HPDE6-E6E7 (cell line): Measurements from ENCODE around the gene MYO5B.
"Not testable (repeated sequence)": the region's sequence is repeated elsewhere in the genome, so short reads cannot be mapped to it uniquely, and the experiment has no call there.

Experiments
- DNase-seq: peaks from one replicate; pipeline ENCODE4 v3.0.0; 2011; ENCODE audit warnings: missing footprints; ENCODE audit errors: extremely low spot score

MYO5B gene

DNA sequence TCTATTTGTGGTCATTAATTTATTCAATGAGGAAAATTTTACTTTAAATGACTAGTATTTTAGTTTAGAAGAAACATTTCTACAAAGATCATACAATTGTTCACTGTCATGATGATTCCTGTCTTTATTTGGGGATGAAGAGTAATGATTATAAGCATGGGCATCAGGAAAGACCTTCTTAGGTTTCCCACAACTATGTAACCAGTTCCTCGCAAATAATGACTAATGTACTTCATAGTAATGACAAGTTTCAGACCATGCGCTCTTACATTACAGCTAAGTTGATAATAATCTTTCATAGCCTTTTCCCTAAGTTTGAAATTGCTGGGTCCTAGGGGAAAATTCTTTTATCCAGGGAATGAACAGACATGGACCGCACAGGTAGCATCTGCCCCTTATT is 90.5 kb downstream of the MYO5B start:
- DNase-seq, result peak; percentile 33

DNA sequence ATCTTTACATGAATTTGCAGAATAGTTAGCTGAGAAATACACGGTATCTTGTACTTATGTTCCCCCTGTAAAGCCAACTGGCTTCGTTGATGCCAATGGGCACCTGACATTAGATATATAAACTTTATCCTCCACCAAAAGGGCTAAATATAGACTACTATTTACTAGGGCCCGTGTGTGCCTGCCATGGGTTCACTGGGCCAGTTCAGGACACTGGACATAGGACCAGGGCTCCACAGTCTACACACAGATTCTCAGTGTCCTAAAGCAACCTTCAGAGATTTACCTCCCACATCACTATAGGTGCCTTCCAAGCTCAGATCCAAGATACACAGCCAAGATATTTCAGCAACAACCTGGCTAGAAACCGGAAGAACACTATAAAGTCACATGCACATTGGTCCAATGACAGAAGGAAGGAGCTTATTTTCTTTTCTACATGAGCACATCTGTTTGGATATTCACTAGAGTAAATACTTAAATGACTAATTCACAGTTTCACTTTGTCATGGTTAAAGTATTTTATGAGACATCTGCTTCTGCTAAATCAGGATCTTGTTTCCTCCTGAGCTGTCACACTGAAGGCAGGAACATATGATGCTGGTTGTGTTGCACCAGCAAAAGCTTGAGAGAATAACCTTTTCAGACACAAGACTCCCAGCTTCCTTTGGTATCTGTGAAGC is 95.1 kb downstream of the MYO5B start:
- peak; percentile 71 for DNase-seq

DNA sequence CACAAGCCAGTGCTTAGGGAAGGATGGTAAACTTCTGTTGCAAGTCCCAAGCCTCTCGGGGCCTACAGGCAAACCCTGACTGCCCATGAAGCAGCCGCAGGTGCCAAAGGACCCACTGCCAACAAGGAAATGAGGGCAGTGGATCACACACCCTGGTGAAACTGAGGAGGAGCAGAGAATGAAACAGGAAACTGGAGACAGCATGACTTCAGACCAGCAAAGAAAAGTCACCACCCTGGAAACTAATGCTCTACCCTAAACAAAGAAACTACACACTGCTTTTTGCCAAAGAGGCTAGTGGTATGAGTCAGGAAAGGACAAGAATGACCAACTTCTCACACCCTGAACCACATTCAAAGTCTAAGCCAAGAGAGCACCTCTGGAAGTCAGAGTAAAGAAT is 97.2 kb downstream of the MYO5B start:
- peak; percentile 70 for DNase-seq

GRCh38 chr18:50096766-50097435 is 98.0 kb downstream of the MYO5B start:
- no peak for DNase-seq

DNA sequence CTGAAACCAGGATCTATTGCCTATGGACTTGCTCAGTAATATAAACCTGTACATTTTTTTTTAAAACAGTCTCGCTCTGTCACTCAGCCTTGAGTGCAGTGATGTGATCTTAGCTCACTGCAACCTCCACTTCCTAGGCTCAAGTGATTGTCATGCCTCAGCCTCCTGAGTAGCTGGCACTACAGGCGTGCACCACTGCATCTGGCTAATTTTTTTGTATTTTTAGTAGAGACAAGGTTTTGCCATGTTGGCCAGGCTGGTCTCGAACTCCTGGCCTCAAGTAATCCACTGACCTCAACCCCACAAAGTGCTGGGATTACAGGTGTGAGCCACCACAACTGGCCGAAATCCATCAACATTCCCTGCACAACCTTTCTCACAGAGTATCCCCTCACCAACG is 100.2 kb downstream of the MYO5B start:
- not testable (repeated sequence) for DNase-seq

DNA sequence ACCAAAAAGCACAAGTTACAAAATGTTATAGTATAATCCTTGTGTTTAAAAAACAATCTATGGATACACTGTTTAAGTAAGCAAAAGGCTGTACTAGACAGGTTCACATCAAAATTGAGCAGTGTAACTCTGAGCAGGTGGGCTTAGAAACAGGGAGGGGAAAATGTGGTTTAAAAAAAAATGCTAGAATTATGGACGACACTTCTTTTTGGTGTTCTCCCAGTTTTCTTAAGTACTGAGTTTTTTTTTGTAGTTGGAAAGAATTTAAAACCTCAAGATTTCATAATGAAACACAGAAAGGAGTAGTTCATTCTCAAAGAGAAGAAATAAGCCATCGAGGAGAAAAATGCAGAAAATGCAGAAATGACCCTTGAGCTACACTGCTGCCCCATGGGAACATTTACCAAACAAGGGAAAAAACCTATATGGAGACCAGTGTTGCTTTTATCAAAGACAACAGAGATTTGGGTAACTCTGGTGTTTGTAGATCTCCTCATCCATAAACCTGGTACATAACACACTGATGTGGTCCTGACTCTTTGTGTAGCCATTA is 100.7 kb downstream of the MYO5B start:
- DNase-seq, result no peak

DNA sequence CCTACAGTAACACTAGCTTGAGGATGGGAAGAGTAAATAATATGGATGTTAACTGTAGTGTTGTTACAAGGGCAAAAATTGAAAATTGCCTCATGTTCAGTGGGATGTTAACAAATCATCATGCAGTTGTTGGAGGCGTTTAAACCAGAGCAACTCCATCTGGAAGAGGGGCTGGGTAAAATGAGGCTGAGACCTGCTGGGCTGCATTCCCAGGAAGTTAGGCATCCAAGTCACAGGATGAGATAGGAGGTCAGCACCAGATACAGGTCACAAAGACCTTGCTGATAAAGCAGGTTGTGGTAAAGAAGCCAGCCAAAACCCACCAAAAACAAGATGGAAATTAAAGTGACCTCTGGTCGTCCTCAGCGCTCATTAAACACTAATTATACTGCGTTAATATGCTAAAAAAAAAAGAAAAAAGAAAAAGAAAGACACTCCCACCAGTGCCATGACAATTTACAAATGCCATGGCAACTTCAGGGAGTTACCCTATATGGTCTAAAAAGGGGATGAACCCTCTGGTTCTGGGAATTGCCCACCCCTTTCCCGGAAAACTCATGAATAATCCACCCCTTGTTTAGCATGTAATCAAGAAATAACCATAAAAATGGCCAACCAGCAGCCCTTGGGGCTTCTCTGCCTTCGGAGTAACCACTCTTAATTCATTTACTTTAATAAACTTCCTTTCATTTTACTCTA is 101.4 kb downstream of the MYO5B start:
- DNase-seq, result no peak

DNA sequence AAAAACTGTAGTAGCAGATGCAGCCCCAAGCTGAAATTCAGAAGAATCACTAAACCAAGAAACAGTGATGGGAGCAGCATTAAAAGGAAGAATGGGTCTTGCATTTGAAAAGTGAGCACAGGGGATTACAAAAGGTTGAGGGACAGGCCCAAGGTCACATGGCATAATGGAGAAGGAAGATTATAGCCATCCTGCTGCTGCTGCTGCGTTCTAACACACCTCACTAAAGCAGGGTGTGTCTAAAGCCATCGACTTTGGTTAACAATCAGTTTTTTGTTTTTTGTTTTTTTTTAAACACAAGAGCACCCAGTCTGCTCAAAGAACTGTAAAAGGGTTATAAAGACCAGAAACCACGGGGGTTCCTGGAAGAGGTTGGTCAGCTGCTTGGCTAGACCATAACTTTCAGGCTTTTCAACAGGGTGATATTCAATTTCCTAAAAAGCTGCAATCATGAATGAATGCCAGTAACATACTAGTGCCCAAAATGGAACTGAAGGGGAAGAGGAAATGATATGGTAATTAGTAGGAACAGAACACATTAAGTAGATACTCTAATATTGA is 102.6 kb downstream of the MYO5B start:
- no peak for DNase-seq

DNA sequence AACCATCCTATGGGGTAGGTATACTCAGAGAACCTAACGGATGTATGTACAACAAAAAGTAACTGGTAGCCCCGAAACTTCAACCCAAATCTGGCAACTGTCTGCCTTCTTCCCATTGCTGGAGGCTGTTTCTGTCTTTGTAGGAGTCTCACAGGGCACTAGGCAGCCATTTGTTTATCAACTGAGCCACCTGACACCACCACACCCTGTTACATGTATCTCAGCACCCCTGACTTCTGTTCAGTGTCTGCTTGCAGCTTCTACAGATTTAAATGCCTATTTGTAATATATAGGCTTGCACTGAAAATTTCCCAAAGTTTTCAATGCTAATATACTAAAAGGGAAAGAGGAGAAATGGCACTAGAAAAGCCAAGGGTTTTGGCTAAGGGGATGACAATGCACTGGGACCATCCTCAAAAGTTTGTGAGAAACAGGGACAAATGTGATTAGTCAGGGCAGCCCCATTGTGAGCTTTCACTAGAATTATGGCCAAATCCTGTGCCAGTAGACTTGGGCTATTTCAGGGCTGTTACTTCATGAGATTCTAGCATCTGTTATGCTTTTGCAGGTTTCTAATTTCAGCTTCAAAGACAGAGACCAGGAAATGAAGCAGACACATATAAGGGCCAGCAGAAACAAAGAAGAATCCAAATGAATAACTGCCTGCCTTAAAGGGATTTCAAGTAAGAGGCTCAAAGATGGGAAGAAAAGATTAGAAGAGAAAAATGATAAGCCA is 103.3 kb downstream of the MYO5B start:
- no peak for DNase-seq

DNA sequence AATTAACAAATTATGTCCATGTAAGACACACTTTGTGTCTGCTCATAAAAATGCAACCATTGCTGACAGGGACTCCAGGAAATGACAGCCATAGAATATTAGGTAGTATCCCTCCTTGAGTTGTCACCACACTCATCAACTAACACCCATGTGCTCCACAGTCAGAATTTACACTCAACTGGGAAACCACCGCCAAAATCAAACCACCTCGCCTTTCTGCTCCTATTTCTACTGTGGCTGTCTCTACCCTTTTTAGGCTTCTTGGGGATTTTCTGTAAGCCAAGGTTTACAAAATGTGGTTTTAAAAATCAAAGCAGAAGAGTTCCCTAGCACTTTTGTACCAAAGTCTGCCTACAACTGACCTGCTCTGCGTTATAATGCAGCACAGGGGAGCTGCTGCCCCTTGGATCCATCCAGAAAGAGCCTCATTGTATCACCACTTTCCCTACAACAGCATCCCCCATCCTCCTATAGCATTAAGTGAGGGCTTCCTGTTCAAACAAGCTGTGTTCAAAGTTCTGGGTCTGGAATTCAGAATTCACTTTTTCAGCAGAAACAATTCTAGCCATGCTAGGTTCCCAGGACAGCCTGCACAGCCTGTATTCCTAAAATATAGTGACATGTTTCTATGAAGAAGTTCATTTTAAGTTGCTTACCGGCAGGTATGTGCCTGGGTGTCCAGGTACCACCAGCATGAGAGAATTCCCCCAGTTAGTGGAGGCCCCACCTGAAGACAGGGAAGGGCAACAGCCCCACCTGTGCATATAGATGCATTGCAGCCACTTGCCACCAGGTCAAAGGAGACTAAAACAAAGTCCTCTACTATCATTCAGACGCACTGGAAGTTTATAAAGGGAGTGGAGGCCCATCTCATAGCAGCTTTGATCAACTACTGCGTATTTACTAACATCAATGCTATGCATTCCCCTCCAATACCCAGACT is 104.3 kb downstream of the MYO5B start:
- DNase-seq, result no peak

DNA sequence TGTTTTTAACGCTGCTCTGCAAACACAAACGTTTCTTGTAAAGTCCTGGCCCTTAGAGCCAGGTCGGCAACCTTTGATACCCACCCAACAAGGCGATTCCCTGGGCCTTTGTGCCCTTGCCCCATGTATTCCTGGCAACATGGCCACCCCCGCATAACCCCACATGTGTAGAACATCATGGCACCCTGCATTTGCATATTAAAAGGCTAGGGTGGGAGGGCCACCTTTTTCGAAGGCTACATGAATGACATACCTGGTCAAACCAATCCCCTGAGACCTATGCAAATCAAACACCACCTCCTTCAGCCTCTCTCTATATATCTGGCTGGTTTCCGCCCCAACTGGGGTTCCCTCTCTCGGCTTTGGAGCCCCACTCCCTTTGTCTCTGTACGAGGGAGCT is 105.2 kb downstream of the MYO5B start:
- DNase-seq, result no peak

- no peak for DNase-seq
Measured at GRCh38 chr18:50083708-50084107, 111.2 kb downstream of the MYO5B start.

- DNase-seq, result peak; percentile 74
Measured at GRCh38 chr18:50080932-50081560, 113.9 kb downstream of the MYO5B start.

DNA sequence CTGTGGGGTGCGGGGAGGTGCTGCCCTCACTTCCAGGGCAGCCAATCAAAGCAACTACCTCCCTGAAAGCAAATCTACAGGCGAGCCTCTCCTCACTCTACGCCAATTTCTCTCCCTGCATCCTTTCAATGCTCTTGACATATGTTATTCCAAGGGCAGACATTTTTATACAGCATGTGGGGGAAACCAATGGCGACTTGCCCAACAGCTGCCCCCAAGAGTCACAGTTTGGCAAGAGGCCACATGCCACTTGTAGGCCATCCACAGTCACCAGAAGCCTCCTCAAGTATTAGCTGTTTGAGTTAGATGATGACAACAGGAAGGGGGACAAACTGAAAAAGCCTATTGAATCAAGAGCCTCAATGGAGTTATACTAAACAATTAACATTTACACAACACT is 114.6 kb downstream of the MYO5B start:
- DNase-seq, result no peak

DNA sequence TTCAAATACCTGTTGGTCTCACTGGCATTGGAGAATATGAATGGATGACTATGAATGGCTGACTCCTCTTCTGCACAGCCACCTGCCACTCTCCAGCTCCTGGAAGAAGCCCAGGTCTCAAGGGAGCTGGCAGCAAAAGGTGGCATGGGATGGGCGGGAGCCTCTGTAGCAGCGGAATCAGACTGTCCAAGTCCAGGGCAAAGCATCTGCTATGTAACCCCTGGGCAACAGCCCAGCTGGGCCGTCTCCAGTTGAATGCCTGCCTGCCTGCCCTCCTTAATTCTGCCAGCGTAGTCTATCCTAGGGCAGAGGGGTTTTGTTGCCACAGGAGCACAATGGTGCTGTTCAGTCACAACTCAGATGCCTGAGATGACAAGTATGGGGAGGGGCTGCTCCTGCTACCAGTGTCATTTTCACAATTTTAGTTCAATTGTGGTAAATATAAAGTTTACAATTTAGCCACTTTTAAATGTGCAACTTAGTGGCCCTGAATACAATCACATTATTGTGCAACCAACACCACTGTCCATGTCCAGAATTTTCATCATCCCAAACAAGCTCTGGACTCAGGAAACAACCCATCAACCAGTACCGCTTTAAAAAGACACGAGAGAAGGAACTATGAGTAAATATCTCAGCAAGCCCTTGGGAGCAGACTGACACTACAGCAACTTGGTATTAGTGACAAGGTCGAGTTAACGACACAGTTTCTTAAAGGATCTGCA is 115.2 kb downstream of the MYO5B start:
- no peak for DNase-seq

DNA sequence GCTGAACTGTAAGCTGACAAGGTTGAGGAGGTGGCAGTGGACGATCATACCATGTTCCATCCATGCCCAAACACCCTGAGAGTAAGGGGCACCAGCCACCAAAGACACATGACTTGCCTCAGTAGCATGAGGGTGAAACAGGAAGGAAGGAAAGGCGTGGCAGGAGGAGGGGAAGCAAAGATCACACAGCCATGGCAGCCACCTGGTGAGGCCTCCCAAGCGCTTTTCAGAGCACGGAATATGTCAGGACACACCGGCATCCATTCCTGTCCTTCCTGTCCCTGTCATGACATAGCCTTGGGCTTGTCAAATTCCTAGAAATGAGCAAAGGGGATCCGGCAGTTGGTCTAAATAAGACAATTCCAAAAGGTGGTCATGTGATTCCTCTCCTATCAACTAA is 118.7 kb downstream of the MYO5B start:
- no peak for DNase-seq

GRCh38 chr18:50075772-50076171 is 119.2 kb downstream of the MYO5B start:
- DNase-seq, result no peak

GRCh38 chr18:50074404-50074803 is 120.5 kb downstream of the MYO5B start:
- DNase-seq, result no peak

GRCh38 chr18:50073319-50073718 is 121.6 kb downstream of the MYO5B start:
- no peak for DNase-seq
